GM06990 (cell line): Measurements from ENCODE around the gene RNGTT.
"Not testable (repeated sequence)": the region's sequence is repeated elsewhere in the genome, so short reads cannot be mapped to it uniquely, and the experiment has no call there.

ENCODE experiments used
- DNase-seq: peaks from one replicate; pipeline ENCODE4 v3.0.0-alpha.2; 2011; ENCODE audit not compliant: insufficient read length; ENCODE audit errors: extremely low read depth
- H3K27me3 ChIP-seq: replicated peaks from 2 replicates; pipeline ENCODE4 v1.6.0; 2011; ENCODE audit warnings: low read length; ENCODE audit not compliant: control insufficient read depth, insufficient read depth
- H3K36me3 ChIP-seq: 2 replicates; pipeline ENCODE4 v1.5.1; 2011; ENCODE audit warnings: low read length; ENCODE audit not compliant: control insufficient read depth, insufficient read depth
- H3K4me3 ChIP-seq: replicated peaks from 2 replicates; pipeline ENCODE4 v1.5.1; 2011; ENCODE audit warnings: low read depth, mild to moderate bottlenecking, control low read depth, low read length
- CTCF ChIP-seq: IDR thresholded peaks from 2 replicates; pipeline ENCODE4 v1.5.1; 2011; ENCODE audit warnings: low read length, control low read depth, mild to moderate bottlenecking, inconsistent platforms; ENCODE audit not compliant: insufficient read depth, poor library complexity, severe bottlenecking

The RNGTT gene

DNA sequence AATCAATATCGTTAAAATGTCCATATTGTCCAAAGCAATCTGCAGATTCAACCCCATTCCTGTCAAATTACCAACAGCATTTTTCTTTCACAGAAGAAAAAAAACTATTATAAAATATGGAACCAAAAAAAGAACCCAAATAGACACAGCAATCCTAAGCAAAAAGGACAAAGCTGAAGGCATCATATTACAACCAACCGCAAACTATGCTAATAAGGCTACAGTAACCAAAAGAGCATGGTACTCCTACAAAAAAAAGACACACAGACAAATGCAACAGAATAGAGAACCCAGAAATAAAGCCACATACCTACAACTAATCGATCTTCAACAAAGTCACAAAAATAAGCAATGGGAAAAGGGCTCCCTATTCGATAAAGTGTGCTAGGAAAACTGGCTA, 49.2 kb downstream of the RNGTT start:
- no peak for DNase-seq
- Histone ChIP-seq H3K36me3 (no peaks in the 10 kb centered on the region), H3K27me3 (no peaks in the 10 kb centered on the region), H3K4me3 (no peak overlapping the region)
- TF ChIP-seq CTCF: no peak

DNA sequence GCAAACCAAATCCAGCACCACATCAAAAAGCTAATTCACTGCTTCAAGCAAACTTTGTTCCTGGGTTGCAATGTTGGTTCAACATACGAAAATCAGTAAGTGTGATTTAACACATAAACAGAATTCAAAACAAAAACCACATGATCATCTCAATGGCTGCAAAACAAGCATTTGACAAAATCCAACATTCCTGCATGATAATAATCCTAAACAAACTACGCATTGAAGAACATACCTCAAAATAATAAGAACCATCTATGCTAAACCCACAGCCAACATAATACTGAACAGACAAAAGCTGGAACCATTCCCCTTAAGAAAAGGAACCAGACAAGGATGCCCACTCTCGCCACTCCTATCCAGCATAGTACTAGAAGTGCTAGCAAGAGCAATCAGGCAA, 49.9 kb downstream of the RNGTT start:
- Histone ChIP-seq H3K36me3 (no peaks in the 10 kb centered on the region), H3K4me3 (no peak overlapping the region), H3K27me3 (no peaks in the 10 kb centered on the region)
- no peak for DNase-seq
- TF ChIP-seq CTCF: no peak

DNA sequence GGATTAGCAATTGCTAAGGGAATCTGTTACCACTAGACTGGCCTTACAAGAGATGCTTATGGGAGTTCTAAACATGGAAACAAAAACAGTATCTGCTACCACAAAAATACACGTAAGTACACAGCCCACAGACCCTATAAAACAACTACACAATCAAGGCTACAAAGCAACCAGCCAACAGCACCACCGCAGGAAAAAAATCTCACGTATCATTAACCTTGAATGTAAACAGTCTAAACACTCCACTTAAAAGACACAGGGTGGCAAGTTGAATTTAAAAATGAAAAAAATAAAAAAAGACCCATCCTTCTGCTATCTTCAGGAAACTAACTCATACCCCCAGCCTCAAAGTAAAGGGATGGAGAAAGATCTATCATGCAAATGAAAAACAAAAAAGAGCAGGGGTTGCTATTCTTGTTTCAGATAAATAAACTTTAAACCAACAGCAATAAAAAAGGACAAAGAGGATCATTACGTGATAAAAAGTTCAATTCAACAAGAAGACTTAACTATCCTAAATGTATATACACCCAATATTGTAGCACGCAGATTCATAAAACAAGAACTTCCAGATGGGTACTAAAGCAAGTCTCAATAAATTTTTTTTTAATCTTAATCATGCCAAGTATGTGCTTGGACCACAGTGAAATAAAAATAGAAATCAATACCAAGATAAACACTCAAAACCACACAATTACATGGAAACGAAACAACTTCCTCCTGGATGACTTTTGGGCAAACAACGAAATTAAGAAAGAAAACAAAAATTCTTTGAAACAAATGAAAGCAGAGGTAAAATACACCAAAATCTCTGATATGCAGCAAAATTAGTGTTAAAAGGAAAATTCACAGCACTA, 52.3 kb downstream of the RNGTT start:
- H3K4me3 ChIP-seq: no peak overlapping the region
- TF ChIP-seq CTCF: no peak
- DNase-seq: no peak
- no peaks in the 10 kb centered on the region for H3K36me3 ChIP-seq
- no peaks in the 10 kb centered on the region for H3K27me3 ChIP-seq

GRCh38 chr6:88908598-88909548, 54.5 kb downstream of the RNGTT start:
- TF ChIP-seq CTCF: no peak
- DNase-seq: no peak
- Histone ChIP-seq H3K27me3 (no peaks in the 10 kb centered on the region), H3K4me3 (no peak overlapping the region), H3K36me3 (no peaks in the 10 kb centered on the region; the same call in none of the 2 replicates)

- H3K27me3 ChIP-seq, H3K36me3 ChIP-seq, DNase-seq, H3K4me3 ChIP-seq: not testable (repeated sequence)
Observed at GRCh38 chr6:88907148-88907547, 56.3 kb downstream of the RNGTT start.

GRCh38 chr6:88899569-88900316, 63.7 kb downstream of the RNGTT start:
- Histone ChIP-seq H3K4me3 (no peak overlapping the region), H3K27me3 (no peaks in the 10 kb centered on the region), H3K36me3 (peaks cover 2% of the 10 kb centered on the region)
- no peak for DNase-seq
- peak; percentile 35 for TF ChIP-seq CTCF
